Measurements from ENCODE around the gene RAP1GAP2. TPM values are rescaled to one million over a fixed set of nuclear protein-coding genes. Genes with fewer than 3 reads are reported as not detected.

Gene RAP1GAP2
- total RNA-seq, 2 experiments from 2014 or later, result 0.64 to 0.86 TPM

- Mint-ChIP-seq H3K4me3 (no peak overlapping the region), H3K9me3 (ENCODE audit: low read depth) (no peaks in the 10 kb centered on the region), H3K27ac (no peak overlapping the region), H3K4me1 (peaks cover 36% of the 10 kb centered on the region), H3K27me3 (peaks cover 15% of the 10 kb centered on the region), H3K36me3 (ENCODE audit: low read depth) (no peaks in the 10 kb centered on the region)
- CTCF ChIA-PET, result interaction anchor here (0.7 to 0.9 kb wide), 2 partner anchors 16 to 62 kb away, joined by 3 to 4 read pairs; no protein-coding TSS in a partner anchor
- intact Hi-C loops (cut with DNase I, micrococcal nuclease), result loop anchor here in 1 of 2 experiments (5.0 kb wide), 1 partner anchor 223 kb away; no protein-coding TSS in a partner anchor
- DNase-seq (no peak), ATAC-seq (no peak)
- POLR2A ChIA-PET, result interaction anchor here (0.7 to 1.1 kb wide), 2 partner anchors 599 to 858 kb away, joined by 3 to 8 read pairs; no protein-coding TSS in a partner anchor
Measured at GRCh38 chr17:2789700-2790099, 6.5 kb upstream of the RAP1GAP2 start.

- Mint-ChIP-seq H3K4me1 (peaks cover 62% of the 10 kb centered on the region), H3K27me3 (peaks cover 24% of the 10 kb centered on the region), H3K36me3 (ENCODE audit: low read depth) (no peaks in the 10 kb centered on the region), H3K27ac (no peak overlapping the region), H3K9me3 (ENCODE audit: low read depth) (no peaks in the 10 kb centered on the region), H3K4me3 (no peak overlapping the region)
- intact Hi-C loops (cut with DNase I, micrococcal nuclease), result no loop called here
- CTCF ChIA-PET, result no interaction called here
- POLR2A ChIA-PET, result no interaction called here
- DNase-seq (peak; percentile 81), ATAC-seq (peak; percentile 35)
Measured at GRCh38 chr17:2792366-2793169, 3.7 kb upstream of the RAP1GAP2 start.

GRCh38 chr17:2794111-2794803 is 2.0 kb upstream of the RAP1GAP2 start:
- ATAC-seq (peak; percentile 27), DNase-seq (no peak)
- Mint-ChIP-seq H3K9me3 (ENCODE audit: low read depth) (no peaks in the 10 kb centered on the region), H3K27me3 (peaks cover 22% of the 10 kb centered on the region), H3K27ac (no peak overlapping the region), H3K4me1 (peaks cover 74% of the 10 kb centered on the region), H3K36me3 (ENCODE audit: low read depth) (peaks cover 3% of the 10 kb centered on the region), H3K4me3 (peak overlapping the region; percentile 26)
- CTCF ChIA-PET, result interaction anchor here (0.6 to 1.6 kb wide), 2 partner anchors 8 to 42 kb away, joined by 4 to 7 read pairs; no protein-coding TSS in a partner anchor
- POLR2A ChIA-PET, result no interaction called here
- intact Hi-C loops (cut with DNase I, micrococcal nuclease), result no loop called here

- ChIA-PET POLR2A (interaction anchor here (1.2 to 1.8 kb wide), 2 partner anchors 15 to 19 kb away, joined by 3 to 6 read pairs; no protein-coding TSS in a partner anchor), CTCF (interaction anchor here (0.6 to 1.6 kb wide), 6 partner anchors 9 to 85 kb away, joined by 3 to 7 read pairs (median 4); no protein-coding TSS in a partner anchor)
- Mint-ChIP-seq H3K36me3 (ENCODE audit: low read depth) (peaks cover 6% of the 10 kb centered on the region), H3K27me3 (peaks cover 19% of the 10 kb centered on the region), H3K4me1 (peaks cover 74% of the 10 kb centered on the region), H3K9me3 (ENCODE audit: low read depth) (no peaks in the 10 kb centered on the region), H3K4me3 (peak overlapping the region; percentile 50), H3K27ac (no peak overlapping the region)
- DNase-seq (no peak), ATAC-seq (no peak)
- intact Hi-C loops (cut with DNase I, micrococcal nuclease), result loop anchor here in 1 of 2 experiments (1.0 kb wide), 1 partner anchor 19 kb away; no protein-coding TSS in a partner anchor
Measured at GRCh38 chr17:2795441-2796163, 636 bp upstream of the RAP1GAP2 start.

GRCh38 chr17:2797226-2797625 is 988 bp downstream of the RAP1GAP2 start:
- DNase-seq (no peak), ATAC-seq (no peak)
- no peak overlapping the region for H3K27ac Mint-ChIP-seq
- ChIA-PET CTCF (interaction anchor here (1.3 to 1.9 kb wide), 2 partner anchors 11 to 18 kb away, joined by 4 to 11 read pairs; no protein-coding TSS in a partner anchor), POLR2A (interaction anchor here (1.8 kb wide), 1 partner anchor 17 kb away, joined by 6 read pairs; no protein-coding TSS in a partner anchor)
- peaks cover 63% of the 10 kb centered on the region for H3K4me1 Mint-ChIP-seq
- intact Hi-C loops (cut with DNase I, micrococcal nuclease), result no loop called here
- H3K4me3 Mint-ChIP-seq, result peak overlapping the region; percentile 50
- no peaks in the 10 kb centered on the region for H3K9me3 Mint-ChIP-seq (ENCODE audit: low read depth)
- peaks cover 6% of the 10 kb centered on the region for H3K36me3 Mint-ChIP-seq (ENCODE audit: low read depth)
- H3K27me3 Mint-ChIP-seq, result peaks cover 11% of the 10 kb centered on the region

- Mint-ChIP-seq H3K36me3 (ENCODE audit: low read depth) (peaks cover 6% of the 10 kb centered on the region), H3K4me1 (peaks cover 58% of the 10 kb centered on the region), H3K27me3 (peaks cover 11% of the 10 kb centered on the region), H3K4me3 (no peak overlapping the region), H3K9me3 (ENCODE audit: low read depth) (no peaks in the 10 kb centered on the region), H3K27ac (no peak overlapping the region)
- CTCF ChIA-PET, result interaction anchor here (1.3 to 1.9 kb wide), 2 partner anchors 11 to 17 kb away, joined by 4 to 11 read pairs; no protein-coding TSS in a partner anchor
- POLR2A ChIA-PET, result interaction anchor here (1.8 kb wide), 1 partner anchor 17 kb away, joined by 6 read pairs; no protein-coding TSS in a partner anchor
- DNase-seq (no peak), ATAC-seq (no peak)
- intact Hi-C loops (cut with DNase I, micrococcal nuclease), result no loop called here
Measured at GRCh38 chr17:2797637-2798036, 1.4 kb downstream of the RAP1GAP2 start.

GRCh38 chr17:2798188-2798587 is 1.9 kb downstream of the RAP1GAP2 start:
- Mint-ChIP-seq H3K27me3 (peaks cover 11% of the 10 kb centered on the region), H3K9me3 (ENCODE audit: low read depth) (no peaks in the 10 kb centered on the region), H3K4me1 (peaks cover 53% of the 10 kb centered on the region), H3K4me3 (no peak overlapping the region), H3K27ac (no peak overlapping the region), H3K36me3 (ENCODE audit: low read depth) (peaks cover 6% of the 10 kb centered on the region)
- no peak for DNase-seq
- ATAC-seq, result no peak
- intact Hi-C loops (cut with DNase I, micrococcal nuclease), result no loop called here
- ChIA-PET POLR2A (no interaction called here), CTCF (interaction anchor here (1.3 to 1.9 kb wide), 2 partner anchors 12 to 17 kb away, joined by 4 to 11 read pairs; no protein-coding TSS in a partner anchor)

- POLR2A ChIA-PET, result no interaction called here
- CTCF ChIA-PET, result interaction anchor here (1.9 kb wide), 1 partner anchor 13 kb away, joined by 11 read pairs; no protein-coding TSS in a partner anchor
Measured at GRCh38 chr17:2798678-2799077, 2.4 kb downstream of the RAP1GAP2 start.

GRCh38 chr17:2799653-2800052 is 3.4 kb downstream of the RAP1GAP2 start:
- peaks cover 9% of the 10 kb centered on the region for H3K27me3 Mint-ChIP-seq
- peaks cover 38% of the 10 kb centered on the region for H3K4me1 Mint-ChIP-seq
- no peaks in the 10 kb centered on the region for H3K9me3 Mint-ChIP-seq (ENCODE audit: low read depth)
- no peak for DNase-seq
- intact Hi-C loops (cut with DNase I, micrococcal nuclease), result no loop called here
- POLR2A ChIA-PET, result no interaction called here
- H3K36me3 Mint-ChIP-seq (ENCODE audit: low read depth), result peaks cover 6% of the 10 kb centered on the region
- ATAC-seq, result no peak
- H3K4me3 Mint-ChIP-seq, result no peak overlapping the region
- no peak overlapping the region for H3K27ac Mint-ChIP-seq
- CTCF ChIA-PET, result no interaction called here

More at GRCh38 chr17:2798678-2799077, 2.4 kb downstream of the RAP1GAP2 start:
- Mint-ChIP-seq H3K27me3 (peaks cover 11% of the 10 kb centered on the region), H3K9me3 (ENCODE audit: low read depth) (no peaks in the 10 kb centered on the region), H3K36me3 (ENCODE audit: low read depth) (peaks cover 6% of the 10 kb centered on the region), H3K4me1 (peaks cover 48% of the 10 kb centered on the region), H3K27ac (no peak overlapping the region), H3K4me3 (no peak overlapping the region)
- intact Hi-C loops (cut with DNase I, micrococcal nuclease), result no loop called here
- DNase-seq (no peak), ATAC-seq (no peak)

GRCh38 chr17:2800367-2800766 is 4.1 kb downstream of the RAP1GAP2 start:
- CTCF ChIA-PET, result no interaction called here
- Mint-ChIP-seq H3K27ac (no peak overlapping the region), H3K9me3 (ENCODE audit: low read depth) (no peaks in the 10 kb centered on the region), H3K27me3 (peaks cover 9% of the 10 kb centered on the region), H3K4me3 (no peak overlapping the region), H3K36me3 (ENCODE audit: low read depth) (peaks cover 6% of the 10 kb centered on the region), H3K4me1 (peaks cover 34% of the 10 kb centered on the region)
- ATAC-seq (no peak), DNase-seq (no peak)
- intact Hi-C loops (cut with DNase I, micrococcal nuclease), result no loop called here
- POLR2A ChIA-PET, result no interaction called here

GRCh38 chr17:2801841-2802240 is 5.6 kb downstream of the RAP1GAP2 start:
- ChIA-PET CTCF (no interaction called here), POLR2A (no interaction called here)
- peaks cover 2% of the 10 kb centered on the region for H3K27me3 Mint-ChIP-seq
- DNase-seq (no peak), ATAC-seq (no peak)
- H3K36me3 Mint-ChIP-seq (ENCODE audit: low read depth), result peaks cover 6% of the 10 kb centered on the region
- H3K27ac Mint-ChIP-seq, result no peak overlapping the region
- intact Hi-C loops (cut with DNase I, micrococcal nuclease), result no loop called here
- H3K9me3 Mint-ChIP-seq (ENCODE audit: low read depth), result no peaks in the 10 kb centered on the region
- H3K4me3 Mint-ChIP-seq, result no peak overlapping the region
- H3K4me1 Mint-ChIP-seq, result peaks cover 19% of the 10 kb centered on the region

Data from activated CD4-positive, alpha-beta T cell treated with anti-CD3 and anti-CD28 coated beads for 36 hours (primary cell).